GM10847 (cell line): ENCODE results near the gene RAI14.

Experiments
- POLR2A ChIP-seq: IDR thresholded peaks from 2 replicates; pipeline ENCODE4 v1.6.1; 2011; ENCODE audit not compliant: insufficient read length; ENCODE audit errors: extremely low read depth

The RAI14 gene

DNA sequence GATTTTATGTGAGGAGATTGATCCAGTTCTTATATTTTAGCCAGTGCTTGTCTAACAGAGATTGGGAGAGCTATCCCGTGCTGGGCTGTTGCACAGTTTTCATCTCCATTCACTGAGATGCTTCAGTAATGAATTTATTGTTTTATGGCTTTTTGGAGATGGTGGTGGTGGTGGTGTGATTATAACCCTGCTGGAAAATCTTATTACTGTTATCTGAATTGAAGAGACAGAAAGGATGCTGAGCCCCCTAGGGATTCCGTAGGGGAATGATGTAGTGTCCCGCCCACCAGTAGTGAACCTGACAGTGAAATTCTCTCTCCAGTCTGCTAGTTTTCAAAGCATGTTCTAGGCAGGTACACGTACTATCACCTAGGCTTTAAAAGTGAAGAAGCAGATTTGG is 1.9 kb downstream of the RAI14 start:
- TF ChIP-seq POLR2A = no peak

DNA sequence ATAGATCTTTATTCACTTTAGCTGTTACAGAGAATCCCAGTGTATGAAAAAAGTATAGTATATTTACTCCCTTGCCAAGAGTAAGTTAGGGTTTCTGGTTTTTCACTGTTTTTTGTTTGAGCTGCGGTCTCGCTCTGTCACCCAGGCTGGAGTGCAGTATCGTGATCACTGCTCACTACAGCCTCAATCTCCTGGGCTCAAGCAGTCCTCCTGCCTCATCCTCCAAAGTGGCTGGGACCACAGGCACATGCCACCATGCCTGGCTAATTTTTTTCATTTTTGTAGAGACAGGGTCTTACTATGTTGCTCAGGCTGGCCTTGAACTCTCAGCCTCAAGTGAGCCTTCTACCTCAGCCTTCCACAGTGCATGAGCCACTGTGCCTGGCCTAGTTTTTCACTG is 3.0 kb downstream of the RAI14 start:
- no peak for TF ChIP-seq POLR2A

DNA sequence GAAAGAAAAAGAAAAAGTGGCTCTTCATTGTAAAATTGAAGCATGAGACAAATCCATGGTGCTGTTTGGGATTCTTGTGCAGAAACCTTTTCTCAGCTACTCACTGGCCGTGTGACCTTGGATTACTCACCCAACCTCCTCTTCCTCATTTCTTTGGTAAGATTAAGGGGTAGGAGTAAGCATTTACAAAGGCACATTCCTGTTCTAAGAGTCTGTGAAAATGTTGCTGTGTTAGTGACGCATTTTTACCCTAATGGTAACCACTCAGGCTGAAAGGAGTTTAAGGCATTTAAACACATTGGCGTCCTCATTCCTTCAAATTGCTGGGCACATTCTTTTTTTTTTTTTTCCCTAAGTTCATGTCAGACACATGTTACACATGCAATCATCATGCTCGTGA is 4.3 kb downstream of the RAI14 start:
- no peak for TF ChIP-seq POLR2A

DNA sequence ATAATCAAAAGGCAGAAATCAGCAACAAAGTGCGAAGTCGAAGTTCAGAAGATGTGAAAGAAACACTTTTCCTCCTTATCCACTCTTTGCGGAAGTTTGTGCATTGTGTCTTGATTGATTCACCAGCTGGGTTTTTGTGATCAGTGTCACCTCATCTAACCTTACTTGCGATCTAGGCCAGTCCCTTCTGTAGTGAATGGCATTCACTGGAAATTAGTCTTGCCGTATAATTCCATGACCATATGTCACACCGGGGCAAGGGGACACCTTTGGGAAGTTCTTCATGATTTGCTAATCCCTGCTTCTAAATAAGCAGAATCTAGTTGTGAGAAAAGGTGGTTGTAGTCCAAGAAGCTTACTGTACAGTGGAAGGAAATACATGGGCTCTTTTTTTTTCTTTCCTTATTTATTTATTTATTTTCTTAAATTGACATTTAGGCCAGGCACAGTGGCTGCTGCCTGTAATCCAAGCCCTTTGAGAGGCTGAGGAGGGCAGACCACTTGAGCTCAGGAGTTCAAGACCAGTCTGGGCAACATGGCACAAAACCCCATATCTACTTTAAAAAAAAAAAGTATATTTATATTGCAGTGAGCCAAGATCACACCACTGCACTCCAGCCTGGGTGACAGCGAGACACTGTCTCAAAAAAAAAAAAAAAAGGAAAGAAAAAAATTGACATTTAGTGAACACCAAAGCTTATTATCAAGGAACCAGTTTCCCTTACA is 7.8 kb downstream of the RAI14 start:
- TF ChIP-seq POLR2A = no peak

DNA sequence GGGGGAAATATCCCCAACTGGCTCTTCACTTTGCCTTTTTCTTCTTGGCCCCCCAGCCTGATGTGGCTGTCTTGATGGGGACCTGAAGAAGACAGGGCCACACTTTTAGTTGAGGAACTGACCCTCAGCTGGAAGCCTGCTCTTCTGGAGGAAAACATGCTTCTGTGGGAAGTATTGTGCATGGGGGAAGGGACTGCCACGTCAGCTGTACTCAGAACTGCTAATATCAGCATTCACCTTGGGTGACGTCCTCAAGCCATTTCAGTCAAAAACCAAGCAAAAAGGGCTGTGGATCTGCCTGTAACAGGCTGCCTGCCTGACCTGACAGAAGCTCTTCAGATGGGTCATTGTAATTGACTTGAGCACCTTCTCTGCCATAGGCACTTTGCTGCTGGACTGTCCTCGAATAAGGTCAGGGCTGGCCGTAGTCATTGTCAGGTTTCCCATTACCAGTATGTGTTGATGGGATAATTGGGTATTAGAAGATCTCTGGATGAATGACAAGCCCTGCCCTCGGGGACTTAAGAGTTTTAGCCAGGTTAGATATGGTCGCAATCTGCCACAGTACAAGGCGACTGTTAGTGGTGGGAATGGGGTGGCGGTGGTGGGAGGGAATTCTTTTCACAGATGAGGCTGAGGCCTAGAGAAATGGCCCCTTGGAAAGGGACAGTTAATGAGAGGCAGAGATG is 10.4 kb downstream of the RAI14 start:
- TF ChIP-seq POLR2A = no peak

DNA sequence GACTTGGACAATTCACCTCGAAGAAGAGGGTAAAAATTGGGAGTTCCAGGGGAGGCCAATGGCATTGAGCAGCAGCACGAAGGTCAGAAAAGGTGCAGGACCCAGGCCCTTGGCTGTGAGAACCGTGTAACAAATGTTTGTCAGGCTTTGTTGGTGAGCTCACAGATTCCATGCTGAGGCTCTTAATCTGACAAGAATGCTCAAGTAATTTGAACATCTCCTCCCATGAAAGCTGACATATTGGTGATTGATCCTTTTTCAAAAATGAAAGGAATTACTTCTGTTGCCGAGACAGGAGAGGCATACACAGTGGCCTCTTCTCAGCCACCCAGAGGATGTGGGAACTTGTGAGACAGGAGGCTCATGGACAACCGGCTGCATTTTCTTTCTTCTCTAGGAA is 11.6 kb downstream of the RAI14 start:
- no peak for TF ChIP-seq POLR2A

DNA sequence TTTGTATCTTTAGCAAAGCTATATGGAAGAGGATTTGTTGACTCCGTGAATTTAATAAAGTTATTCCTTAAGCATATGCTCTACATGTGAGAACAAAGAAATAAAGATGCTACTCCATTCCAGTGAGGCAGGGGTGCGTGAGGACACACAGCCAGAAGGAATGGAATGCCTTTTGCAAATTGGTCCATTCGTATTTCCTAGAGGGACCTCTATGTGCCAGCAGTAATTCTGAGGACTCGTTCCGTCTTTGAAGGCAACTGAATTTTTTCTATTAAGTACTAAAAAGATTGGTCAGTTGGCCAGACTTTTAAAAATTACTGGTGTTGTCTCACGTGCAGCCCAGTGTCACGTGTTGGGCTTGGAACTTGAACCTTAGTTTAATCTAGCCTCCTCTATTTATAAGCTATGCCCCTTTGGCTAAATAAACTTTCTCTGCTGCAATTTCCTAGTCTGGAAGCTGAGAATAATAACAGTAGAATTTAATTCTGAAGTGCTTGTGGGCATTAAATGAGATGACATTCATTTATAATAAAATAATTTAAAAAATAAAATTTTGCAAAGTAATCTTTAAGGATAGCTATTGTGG is 13.9 kb downstream of the RAI14 start:
- TF ChIP-seq POLR2A = no peak

DNA sequence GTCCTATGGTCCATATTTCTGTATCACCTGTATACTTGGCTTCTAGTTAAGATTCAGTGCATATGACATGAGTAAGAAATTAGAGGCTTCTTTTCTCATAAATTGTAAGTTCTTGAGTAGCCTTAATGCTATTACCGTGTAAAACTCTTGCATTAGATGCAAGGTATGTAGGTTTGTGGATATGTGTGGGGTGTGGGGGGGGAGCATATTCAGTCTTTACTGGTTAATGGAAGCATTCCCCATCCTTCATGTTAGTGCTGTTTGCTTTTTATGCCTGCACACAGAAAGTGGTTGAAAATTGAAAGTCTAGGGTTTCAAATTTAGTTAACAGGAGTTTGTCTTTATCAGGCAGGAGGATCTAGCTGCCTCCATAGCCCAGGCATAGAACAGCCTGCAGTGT is 16.1 kb downstream of the RAI14 start:
- no peak for TF ChIP-seq POLR2A

DNA sequence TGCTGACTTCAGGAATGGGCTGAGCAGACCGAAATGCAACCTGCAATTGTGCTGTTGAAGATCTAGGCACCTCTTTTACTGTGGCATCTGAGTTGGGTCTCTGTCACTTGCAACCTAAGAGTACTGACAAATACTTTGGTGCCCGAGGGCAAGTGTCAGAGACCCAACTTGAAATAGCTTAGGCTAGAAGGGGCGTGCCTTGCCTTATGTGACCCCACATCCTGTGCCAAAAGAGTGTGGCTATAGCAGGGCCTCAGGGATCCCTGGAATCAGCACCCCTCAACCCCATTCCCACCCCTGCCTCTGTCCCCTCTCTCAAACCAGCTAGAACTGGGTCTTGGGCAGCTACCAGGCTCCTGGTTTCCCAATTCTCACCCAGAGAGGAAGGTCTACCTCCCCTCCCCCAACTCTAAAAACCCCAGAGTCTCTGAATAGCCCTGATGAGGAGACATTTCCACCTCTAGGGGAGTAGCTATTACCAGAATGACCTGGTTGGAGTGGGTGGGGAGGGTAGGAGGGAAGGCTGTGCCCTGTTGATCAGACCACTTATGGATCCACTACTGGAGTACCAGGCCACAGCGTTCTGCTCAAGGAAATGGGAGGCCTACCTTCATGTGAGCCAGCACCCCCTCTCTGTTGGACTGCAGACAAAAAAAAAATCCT is 17.5 kb downstream of the RAI14 start:
- TF ChIP-seq POLR2A = no peak

DNA sequence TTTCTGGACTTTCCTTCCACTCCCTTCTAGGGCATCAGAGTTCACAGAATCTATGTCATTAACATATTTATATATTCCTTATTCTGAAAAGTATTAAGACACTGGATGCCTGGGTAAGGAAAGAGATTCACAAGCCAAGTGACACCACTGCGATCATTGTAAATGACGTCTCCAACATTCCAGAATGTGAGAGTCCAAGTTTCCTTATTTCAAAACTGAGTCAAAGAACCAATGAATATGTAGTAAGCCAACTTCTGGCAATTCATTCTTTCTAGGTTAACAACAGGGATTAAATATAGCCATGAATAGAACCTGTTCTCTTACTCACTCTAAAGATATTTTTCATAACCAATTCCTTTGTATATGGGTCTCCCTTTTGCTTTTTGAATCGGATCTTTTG is 18.1 kb downstream of the RAI14 start:
- TF ChIP-seq POLR2A = no peak

DNA sequence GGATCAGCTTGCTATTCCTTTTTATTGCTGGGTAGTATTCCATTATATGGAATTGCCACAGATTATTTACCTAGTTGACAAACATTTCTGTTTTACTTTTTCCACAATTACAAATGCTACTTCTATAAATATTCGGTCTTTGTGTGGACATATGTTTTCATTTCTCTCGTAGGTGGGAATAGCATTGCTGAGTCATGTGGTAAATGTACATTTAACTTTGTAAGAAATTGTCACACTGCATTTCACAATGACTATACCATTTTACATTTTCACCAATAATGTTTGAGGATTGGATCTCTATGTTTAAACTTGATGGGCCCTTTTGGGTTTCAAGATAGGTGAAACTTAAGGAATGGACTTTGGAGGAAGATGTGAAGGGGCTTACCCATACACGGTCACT is 19.7 kb downstream of the RAI14 start:
- TF ChIP-seq POLR2A = no peak

DNA sequence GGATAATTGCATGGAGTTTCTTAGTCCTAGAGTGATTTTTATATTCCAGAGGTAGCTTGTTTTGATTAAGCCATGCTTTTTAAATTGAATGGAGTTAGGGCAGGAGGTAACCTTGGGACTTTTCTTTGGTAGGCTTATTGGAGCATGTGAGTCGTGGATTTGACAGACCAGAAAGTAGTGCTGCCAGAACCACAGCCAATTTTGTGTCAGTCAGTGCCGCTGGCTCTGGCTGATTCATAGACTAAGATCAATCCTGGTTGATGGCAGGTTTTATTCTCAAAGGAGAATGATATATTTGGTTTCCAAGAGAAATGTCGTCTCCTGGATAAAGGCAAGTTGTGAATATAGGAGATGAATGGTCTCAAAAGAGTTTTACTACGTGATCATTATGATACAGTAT is 20.3 kb downstream of the RAI14 start:
- TF ChIP-seq POLR2A = no peak

DNA sequence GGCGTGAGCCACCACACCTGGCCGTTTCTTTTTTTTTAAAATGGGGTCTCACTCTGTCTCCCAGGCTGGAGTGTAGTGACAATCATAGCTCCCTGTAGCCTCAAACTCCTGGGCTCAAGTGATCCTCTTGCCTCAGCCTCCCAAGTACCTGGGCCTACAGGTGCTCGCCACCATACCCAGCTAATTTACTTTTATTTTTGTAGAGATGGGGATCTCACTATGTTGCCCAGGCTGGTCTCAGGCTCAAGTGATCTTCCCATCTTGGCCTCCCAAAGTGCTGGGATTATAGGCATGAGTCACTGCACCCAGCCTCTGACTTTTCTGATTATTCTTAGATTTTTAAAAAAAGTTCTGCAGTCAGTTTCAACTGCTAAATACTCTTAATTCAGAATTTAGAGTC is 21.3 kb downstream of the RAI14 start:
- no peak for TF ChIP-seq POLR2A

DNA sequence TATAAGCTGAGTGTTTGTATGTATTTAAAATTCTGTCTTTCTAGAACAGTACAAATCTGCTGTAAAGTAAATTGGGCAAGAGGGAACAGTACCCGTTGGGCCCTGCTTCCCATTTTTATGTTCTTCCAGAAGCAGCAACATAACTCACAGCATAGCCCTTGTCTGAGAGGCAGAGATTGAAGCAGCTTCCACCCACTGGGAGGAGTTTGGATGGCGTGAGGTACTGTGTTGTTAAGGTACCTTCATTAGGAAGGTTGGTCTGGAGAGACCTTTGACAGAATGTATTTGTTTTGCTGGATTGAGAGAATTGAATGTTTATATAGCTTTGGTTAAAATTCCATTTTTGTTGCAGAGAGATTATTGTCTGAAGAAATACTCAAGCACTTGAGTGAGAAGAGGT is 24.8 kb downstream of the RAI14 start:
- TF ChIP-seq POLR2A = no peak

DNA sequence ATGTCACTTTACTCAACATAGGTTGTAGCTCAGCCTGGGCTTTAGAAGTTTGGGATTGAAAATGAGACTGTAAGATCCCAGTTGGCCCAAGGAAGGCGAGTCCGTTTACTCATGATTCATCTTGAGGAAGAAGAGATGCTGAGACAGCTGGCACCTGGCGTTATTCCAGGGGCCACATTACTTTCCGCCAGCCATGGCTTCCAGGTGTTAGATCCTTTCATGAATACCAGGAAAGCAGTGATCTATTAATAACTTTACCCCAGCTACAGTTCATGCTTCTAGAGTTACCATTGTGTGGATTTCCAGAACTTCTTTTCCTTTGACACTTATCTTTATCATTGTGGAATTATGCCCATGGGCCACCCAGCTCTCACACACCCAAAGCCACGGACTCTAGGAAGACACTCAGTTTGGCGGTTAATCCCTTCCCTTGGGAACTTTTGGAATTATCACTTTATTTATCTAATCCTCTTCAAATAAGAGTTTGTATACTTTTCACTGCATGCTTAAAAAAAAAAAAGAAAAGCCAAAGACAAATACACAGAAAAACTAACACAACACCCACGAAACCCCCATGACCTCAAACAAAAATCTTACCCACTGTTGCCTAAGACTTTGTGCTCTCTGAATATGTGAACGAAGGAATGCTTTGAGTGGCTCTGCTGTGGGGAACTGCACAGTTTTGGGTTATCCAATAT is 26.9 kb downstream of the RAI14 start:
- no peak for TF ChIP-seq POLR2A
